Smooth muscle cell of the brain vasculature (primary cell): ENCODE results near the gene XPO4.
A peak's percentile ranks its signal among the peaks of the same experiment; 100 is the strongest.
"Not testable (repeated sequence)": the region's sequence is repeated elsewhere in the genome, so short reads cannot be mapped to it uniquely, and the experiment has no call there.

Source experiments
- DNase-seq: peaks from one replicate; pipeline ENCODE4 v3.0.0-alpha.2; 2012; ENCODE audit warnings: low read depth, low spot score

XPO4 gene

GRCh38 chr13:20787180-20787579 is 115.4 kb downstream of the XPO4 start:
- no peak for DNase-seq

GRCh38 chr13:20782116-20782708 is 120.3 kb downstream of the XPO4 start:
- DNase-seq: no peak

GRCh38 chr13:20780317-20780716 is 122.2 kb downstream of the XPO4 start:
- DNase-seq: no peak

DNA sequence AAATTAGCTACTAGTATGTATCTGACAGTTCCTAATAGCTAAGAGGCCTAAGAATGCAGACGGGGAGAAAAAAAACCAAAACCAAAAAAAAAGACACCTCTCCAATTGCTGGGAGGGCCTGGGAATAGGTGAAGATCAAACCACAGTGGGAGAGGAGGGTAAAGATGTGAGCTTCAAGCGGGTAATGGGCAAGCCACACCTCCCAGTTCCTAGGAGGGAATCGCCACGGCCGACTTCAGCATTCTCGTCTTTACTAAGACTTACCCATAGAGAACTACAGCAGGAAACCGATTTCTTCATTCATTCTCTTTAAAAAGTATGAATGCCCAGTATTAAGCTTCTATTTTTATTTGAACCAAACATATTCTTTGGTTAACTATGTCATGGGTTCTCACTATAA is 123.1 kb downstream of the XPO4 start:
- DNase-seq: no peak

DNA sequence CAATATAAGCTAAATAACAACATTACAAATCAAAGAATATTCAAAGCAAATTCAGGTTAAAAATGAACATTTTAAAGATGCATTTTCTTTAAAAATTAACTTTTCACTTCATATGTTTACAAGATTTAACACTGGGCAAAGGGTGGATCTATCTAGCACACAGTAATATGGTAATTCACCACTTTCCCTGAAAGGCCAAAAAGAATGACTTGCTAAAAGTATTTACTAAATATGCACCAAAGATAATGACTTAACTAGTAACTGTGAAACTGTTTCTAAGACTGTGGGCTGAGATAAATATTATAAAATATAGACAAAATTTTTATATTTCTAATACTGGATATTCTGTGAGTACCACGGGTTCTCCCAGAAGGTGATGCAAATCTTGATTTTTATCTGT is 124.2 kb downstream of the XPO4 start:
- DNase-seq: no peak

DNA sequence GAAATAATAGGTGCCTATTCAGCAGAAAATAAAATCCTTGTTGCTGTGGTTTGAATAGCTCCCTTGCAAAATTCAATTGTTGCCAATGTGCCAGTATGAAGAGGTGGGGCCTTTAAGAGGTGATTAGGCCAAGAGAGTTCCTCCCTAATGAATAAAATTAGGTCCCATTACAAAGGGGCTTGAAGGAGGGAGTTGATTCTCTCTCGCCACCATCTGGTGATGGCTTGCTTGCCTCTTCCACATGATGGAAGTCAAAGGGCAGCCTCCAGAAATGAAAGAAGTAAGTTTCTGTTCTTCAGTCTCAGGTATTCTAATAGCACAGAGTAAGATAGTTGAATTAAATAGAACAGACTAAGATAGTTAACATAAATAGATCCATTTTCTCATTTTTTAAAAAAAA is 125.8 kb downstream of the XPO4 start:
- no peak for DNase-seq

DNA sequence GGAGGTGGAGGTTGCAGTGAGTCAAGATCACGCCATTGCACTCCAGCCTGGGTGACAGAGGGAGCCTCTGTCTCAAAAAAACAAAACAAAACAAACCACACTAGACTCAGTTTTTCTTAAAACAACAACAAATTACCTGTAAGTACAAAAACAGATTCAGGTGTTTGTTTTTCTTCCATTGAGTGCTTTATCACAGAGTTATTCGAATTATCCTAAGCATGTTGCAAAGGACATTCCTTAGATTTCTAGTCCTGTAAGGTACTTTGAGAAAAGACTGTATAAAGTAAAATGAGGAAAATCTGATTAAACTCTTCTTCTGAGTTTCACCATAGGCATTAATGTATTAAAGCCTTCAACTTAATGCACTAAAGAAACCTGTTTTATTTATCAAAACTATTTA is 126.6 kb downstream of the XPO4 start:
- DNase-seq: no peak

GRCh38 chr13:20774746-20775145 is 127.8 kb downstream of the XPO4 start:
- DNase-seq: no peak

- peak; percentile 85 for DNase-seq
These were observed 129.1 kb downstream of the XPO4 start, which contains the start of gene EEF1AKMT1 for GRCh38 chr13:20773194-20774080. Gene EEF1AKMT1 (minus strand): TSS chr13:20773961. CDS start chr13:20757598, 16,363 bp downstream.

GRCh38 chr13:20772401-20773131 is 130.0 kb downstream of the XPO4 start:
- no peak for DNase-seq

DNA sequence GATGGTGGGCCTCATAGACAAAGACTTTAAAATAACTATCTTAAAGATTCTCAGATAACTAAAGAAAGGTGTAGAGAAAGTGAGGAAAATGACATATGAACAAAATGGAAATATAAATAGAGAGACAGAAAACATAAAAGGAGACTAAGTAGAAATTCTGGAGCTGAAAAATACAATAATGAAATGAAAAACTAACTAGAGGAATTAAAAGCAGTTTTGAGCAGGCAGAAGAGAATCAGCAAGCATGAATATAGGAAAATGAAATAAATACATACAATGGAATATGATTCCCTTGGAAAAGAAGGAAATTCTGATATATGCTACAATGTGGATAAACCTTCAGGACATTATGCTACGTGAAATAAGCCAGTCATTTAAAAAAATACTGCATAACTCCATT is 132.7 kb downstream of the XPO4 start:
- no peak for DNase-seq

DNA sequence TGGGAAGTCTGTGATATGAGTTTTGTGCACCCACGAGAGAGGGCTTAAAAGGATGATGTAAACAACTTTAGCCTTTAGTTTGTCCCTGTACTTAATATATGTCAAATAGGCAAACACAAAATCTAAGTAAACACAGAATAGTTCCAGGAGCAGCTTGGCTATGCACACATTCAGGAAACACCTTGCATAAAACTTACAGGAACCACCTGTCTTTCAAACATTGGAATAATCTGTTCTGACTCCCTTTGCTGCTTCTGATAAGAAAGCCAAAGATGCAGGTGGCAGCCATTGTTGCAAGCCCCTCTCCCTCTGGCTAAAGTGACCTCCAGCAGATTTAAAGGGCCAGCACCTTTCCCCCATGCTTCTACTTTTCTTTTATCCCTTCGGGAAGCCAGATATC is 133.5 kb downstream of the XPO4 start:
- no peak for DNase-seq

DNA sequence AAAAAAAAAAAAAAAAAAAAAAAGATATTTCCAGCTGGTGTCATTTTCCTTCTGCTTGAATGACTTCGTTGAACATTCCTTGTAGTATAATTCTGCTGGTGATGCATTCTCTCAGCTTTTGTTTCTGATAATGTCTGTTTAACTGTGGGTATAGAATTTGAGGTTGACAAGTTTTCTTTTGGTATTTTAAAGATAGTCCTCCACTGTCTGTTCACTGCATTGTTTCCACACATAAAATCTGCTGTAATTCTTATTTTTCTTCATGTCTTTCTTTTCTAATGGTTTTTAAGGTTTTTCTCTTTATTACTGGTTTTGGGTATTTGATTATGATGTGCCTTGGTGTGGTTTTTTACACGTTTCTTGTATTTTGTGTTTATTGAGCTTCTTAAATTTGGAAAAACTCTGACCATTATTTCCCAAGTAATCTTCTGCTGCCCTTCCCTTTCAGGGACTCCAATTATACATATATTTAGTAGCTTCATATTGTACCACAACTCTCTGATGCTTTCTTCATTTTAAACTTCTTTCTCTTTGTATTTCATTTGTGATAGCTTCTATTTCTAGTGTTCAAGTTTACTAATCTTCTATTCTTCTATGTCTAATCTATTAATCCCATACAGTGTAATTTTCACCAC is 135.1 kb downstream of the XPO4 start:
- DNase-seq: no peak

DNA sequence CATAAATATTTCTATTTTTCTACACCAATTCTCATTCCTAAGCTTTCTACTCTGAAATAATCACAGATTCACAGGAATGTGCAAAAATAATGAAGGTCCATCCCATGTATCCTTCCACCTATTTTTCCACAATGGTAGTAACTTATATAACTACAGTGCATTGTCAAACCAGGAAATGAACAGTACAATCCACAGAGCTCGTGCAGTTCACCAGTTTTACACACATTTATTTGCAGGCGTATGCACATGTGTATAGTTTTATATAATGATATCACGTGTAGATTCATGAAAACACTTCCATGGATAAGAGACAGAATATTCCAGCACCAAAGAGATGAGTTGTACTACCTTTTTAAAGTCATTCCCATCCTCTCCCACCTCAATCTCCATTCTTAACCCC is 141.7 kb downstream of the XPO4 start:
- DNase-seq: no peak

DNA sequence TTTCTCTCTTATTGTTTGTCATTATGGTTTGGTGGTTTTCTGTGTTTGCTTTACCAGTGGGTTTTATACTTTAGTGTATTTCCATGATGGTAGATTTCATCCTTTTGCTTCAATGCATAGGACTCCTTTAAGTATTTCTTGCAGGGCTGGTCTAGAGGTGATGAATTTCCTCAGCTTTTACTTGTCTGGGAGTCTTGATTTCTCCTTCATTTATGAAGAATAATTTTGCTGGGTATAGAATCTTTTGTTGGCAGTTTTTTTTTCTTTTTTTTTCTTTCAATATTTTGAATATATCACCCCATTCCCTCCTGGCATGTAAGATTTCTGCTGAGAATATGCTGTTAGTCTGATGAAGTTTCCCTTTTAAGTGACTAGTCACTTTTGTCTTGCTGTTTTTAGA is 148.5 kb downstream of the XPO4 start:
- no peak for DNase-seq

DNA sequence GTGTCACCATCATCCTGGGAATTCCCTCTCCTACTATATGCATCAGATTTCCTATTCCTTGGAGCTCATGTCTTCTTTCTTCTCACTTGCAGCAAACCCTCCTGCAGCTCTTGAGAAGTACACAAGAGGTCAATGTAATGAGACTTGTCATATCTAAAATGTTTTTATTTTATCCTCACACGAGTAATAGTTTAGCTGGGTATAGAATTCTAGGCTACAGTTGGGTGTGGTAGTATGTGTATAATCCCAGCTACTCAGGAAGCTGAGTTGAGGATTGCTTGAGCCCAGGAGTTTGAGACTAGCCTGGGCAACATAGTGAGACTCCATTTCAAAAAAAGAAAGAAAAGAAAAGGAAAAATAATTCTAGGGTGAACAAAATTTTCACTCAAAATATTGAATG is 153.2 kb downstream of the XPO4 start:
- DNase-seq: no peak

DNA sequence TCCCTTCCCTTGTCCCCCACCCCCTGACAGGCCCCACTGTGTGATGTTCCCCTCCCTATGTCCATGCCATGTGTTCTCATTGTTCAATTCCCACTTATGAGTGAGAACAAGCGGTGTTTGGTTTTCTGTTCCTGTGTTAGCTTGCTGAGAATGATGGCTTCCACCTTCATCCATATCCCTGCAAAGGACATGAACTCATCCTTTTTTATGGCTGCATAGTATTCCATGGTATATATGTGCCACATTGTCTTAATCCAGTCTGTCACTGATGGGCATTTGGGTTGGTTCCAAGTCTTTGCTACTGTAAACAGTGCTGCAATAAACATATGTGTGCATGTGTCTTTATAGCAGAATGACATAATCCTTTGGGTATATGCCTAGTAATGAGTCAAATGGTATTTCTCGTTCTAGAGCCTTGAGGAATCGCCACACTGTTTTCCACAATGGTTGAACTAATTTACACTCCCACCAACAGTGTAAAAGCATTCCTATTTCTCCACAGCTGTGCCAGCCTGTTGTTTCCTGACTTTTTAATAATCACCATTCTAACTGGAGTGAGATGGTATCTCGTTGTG is 158.6 kb downstream of the XPO4 start:
- not testable (repeated sequence) for DNase-seq

GRCh38 chr13:20740021-20740420 is 162.5 kb downstream of the XPO4 start:
- no peak for DNase-seq

DNA sequence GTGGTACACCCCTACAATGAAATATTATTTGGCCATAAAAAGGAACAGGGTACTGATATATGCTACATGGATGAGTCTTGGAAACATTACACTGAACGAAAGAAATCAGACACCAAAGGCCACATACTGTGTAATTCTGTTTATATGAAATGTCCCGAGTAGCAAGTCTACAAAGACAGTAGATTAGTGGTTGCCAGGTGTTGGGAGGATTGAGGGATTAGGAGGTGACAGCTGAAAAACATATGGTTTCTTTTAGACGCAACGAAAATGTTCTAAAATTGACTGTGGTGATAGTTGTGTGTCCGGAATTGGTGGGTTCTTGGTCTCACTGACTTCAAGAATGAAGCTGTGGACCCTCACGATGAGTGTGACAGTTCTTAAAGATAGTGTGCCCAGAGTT is 163.9 kb downstream of the XPO4 start:
- no peak for DNase-seq

DNA sequence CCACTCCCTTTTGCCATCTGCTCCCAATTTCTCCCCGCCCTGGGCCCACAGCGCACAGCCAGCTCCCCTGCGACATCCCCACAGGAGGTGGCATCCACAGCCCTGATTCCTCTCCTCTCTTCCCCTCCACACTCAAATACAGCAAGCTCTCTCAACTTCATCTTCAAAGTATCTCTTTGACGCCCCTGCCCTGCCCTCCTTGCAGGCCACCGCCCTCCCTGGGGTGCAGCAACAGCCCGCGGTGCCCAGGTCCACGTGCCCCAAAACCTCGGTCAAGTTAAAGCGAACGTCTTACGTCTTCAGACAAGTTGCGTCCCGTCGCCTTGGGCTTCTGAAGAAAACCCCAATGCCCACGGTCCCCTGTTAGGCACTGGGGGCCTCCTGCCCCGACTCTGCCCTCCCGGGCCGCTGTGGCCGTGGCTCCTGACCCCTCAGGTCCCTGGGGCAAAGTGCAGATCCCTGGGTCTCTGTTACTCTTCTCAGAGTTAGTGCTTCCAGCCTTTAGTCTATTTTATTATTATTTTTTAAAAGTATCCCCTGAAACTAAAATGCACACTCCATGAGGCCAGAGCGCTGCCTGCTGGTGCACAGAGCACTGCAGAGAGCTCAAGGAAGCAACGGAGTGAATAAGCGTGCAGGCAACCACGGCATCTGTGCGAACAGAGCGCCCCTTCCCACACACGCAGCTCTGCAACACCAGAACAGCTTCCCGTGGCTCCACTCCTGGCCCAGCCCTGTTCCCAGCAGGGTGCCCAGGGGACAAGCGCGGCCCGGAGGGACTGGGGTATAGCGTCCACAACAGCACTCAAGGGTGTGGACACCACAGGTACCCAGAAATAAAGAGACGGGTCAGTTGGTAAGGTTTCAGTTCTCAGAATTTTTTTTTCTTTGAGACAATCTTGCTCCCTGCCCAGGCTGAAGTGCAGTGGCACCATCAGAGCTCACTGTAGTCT is 172.6 kb downstream of the XPO4 start:
- no peak for DNase-seq
